Activated T-helper 1 cell treated with Interleukin-2 at 50 U/mL for 16 hours (primary cell): Measurements from ENCODE around the gene SCGB1D4.

Experiments
- DNase-seq: peaks from one replicate; pipeline ENCODE4 v3.0.0-alpha.2; 2020; ENCODE audit warnings: low read depth

SCGB1D4 gene

GRCh38 chr11:62273789-62274275 lies 25.0 kb downstream of the SCGB1D4 start:
- no peak for DNase-seq

GRCh38 chr11:62273284-62273683 lies 25.6 kb downstream of the SCGB1D4 start:
- DNase-seq = no peak

GRCh38 chr11:62269654-62270278 lies 29.1 kb downstream of the SCGB1D4 start, which contains the start of gene SCGB2A2:
Gene SCGB2A2 (plus strand): TSS chr11:62270158. CDS start chr11:62270217, 59 bp downstream.
- no peak for DNase-seq

GRCh38 chr11:62267576-62267975 lies 31.3 kb downstream of the SCGB1D4 start:
- DNase-seq = no peak

GRCh38 chr11:62267050-62267449 lies 31.8 kb downstream of the SCGB1D4 start:
- no peak for DNase-seq

- DNase-seq = no peak
Measured at GRCh38 chr11:62266558-62266957, 32.3 kb downstream of the SCGB1D4 start.

- no peak for DNase-seq
Measured at GRCh38 chr11:62264004-62264403, 34.9 kb downstream of the SCGB1D4 start.

- no peak for DNase-seq
Measured at GRCh38 chr11:62260261-62260953, 38.5 kb downstream of the SCGB1D4 start.

GRCh38 chr11:62256281-62256680 lies 42.6 kb downstream of the SCGB1D4 start:
- DNase-seq = no peak

GRCh38 chr11:62253999-62254542 lies 44.8 kb downstream of the SCGB1D4 start:
- DNase-seq = no peak

GRCh38 chr11:62251698-62252097 lies 47.2 kb downstream of the SCGB1D4 start:
- DNase-seq = no peak
